Lung microvascular endothelial cell (primary cell): ENCODE data around the gene ARL15. TPM values are rescaled to one million over a fixed set of nuclear protein-coding genes. Genes with fewer than 3 reads are reported as not detected.
"Not testable (repeated sequence)": the region's sequence is repeated elsewhere in the genome, so short reads cannot be mapped to it uniquely, and the experiment has no call there.

ENCODE experiments used
- DNase-seq, 2 donors: peaks; one replicate each; pipeline versions ENCODE4 v3.0.0 to v3.0.0-alpha.2; 2010; ENCODE audit warnings: low read depth in 2 of 2
- total RNA-seq: library from RNA; depleted of rRNA; stranded (reverse); fragments of >200 nt; gene quantifications from 2 replicates; pipeline ENCODE4 v1.2.1, GENCODE V29; 2014

The ARL15 gene
- total RNA-seq, 1 donor from 2014 or later, result 44.6 TPM

DNA sequence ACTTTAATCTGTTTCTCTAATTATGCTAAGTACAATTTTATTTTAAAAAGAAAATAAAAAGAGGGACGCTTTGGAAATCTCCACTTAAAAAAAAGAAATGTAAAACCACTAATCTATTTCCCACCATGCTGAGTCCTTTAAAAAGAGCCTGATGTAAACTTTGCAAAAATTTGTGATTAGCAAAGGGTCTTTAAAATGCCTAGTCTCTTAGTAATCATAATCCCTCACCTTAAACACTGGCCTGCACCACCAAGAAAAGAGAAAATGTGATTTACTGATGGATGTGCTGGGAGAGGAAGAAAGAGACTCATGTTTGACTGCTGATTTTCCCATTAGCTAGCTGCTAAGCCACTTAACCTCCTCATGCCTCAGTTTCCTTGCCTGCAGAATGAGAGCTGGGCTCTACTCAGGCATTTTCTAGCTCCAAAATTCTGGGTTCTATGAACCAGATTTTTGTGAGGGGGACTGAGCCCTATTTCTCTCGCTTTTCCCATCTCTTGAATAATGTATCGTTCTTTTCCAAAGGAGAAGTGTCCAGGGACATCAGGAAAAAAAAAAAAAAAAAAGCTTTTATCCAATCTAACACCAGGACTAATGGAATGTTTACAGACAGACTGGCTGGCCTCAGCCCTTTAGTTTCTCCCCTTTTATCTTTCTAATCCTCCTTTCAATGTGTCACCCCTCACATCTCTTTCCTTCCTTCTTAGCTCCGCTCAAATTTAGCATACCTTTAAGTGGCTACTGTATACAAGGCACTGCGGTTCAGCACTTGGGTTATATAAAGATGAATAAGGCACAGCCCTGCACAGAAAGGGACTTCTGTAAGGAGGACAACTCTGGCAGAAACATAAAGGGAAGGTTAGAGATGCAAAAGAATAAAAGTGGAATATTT is 312.4 kb downstream of the ARL15 start:
- no peak for DNase-seq

DNA sequence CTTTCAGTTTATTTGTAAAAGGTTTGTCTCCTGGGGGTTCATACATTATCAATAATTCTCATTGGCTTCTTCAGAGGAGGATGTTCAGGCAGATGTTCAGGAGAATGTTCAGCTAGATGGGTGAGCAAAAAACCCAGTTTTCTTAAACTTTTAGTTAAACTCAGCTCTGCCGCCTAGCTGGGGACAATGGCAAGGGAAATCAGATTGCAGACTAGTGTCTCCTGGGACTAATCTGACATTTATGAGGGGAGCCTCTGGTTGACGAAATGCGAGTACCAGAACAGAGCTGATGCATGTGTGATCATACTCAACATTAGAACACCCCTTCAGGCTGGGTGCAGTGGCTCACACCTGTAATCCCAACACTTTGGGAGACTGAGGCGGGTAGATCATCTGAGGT is 314.4 kb downstream of the ARL15 start:
- DNase-seq, result no peak

DNA sequence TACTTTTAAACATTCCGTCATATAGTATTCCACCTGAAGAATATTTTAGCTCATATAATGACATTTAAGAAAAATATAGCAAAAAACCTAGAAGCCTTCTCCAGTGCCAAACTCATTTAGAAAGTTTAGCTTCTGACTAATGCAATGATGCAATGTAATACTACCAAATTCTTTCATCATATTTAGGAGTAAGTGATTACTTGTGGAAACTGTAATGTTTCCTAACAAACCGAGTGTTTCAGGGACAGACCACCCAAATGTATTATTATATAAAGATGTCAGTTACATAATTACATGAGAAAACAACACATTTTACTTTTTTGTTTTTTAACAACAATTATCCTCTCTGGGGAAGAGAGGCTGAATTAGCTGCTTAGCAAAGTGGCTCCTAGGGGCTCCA is 316.2 kb downstream of the ARL15 start:
- DNase-seq, result no peak

DNA sequence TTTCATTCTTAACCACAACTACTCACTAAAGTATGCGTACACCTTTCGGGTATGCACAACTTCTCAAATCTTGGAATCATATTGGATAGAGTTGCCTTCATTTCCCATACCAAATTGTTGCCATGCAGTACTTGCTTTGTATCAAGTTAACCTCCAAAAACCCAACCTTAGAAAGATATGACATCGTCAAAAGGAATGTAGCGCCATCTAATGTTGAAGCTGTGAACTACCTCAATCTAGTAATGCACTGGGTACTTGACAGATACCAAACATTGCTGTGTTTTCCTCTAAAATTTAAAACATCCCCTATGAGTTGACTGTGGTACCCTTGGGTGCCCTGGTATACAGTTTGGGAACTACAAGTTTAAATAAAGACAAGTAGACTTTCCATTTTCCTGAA is 318.4 kb downstream of the ARL15 start:
- DNase-seq, result peak; percentile 33 to 42

DNA sequence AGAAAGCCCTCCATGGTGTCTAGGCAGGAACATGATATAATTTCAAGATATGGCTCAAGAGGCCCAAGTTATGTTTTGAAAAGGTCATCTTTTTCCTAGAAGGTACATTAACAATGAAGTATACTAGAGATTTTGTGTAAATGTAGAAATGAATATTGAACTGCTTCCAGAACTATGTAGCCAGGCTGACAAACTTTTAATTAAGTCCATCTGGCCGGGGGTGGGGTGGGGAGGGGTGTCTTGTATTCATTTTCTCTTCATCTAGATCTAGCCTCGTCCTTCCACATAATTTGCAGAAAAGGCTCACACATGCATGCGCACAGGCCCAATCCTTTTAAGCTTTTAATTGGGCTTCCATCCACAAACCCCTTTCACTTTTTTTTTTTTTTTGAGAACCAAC is 323.3 kb downstream of the ARL15 start:
- no peak for DNase-seq

DNA sequence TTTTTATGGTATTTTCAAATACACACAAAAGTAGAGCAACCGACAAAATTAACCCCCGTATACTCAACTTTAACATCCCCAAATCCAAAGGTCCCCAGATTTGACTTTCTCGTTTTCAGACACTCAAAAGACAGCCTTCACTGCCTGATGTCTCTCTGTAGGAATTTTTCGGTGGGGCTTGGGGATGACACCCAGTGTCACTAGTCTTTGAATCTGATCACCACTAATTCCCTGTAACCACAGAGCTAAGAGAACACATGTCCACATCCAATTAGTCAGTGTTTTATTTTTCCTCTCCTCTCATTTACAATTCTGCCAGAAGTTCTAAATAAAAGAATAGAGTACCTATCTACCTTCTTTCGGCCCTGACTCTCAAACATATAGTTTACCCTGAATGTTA is 324.6 kb downstream of the ARL15 start:
- DNase-seq, result no peak

DNA sequence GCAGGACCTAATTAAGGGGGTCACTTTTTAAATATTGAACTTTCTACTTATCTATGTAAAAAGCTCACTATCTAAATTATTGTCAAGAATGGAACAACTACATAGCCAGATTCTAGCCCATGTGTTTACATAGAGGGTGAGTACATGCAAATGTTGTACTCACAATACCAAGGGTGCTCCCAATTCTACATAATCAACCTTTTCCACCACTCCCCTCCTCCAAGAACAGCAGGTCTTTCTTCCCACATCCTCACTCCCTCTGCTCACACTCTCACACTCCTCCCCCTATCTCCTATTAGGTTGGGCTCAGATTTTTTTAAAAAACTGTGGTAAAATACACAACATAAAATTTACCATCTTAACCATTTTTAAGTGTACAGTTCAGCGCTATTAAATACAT is 325.4 kb downstream of the ARL15 start:
- DNase-seq, result no peak

DNA sequence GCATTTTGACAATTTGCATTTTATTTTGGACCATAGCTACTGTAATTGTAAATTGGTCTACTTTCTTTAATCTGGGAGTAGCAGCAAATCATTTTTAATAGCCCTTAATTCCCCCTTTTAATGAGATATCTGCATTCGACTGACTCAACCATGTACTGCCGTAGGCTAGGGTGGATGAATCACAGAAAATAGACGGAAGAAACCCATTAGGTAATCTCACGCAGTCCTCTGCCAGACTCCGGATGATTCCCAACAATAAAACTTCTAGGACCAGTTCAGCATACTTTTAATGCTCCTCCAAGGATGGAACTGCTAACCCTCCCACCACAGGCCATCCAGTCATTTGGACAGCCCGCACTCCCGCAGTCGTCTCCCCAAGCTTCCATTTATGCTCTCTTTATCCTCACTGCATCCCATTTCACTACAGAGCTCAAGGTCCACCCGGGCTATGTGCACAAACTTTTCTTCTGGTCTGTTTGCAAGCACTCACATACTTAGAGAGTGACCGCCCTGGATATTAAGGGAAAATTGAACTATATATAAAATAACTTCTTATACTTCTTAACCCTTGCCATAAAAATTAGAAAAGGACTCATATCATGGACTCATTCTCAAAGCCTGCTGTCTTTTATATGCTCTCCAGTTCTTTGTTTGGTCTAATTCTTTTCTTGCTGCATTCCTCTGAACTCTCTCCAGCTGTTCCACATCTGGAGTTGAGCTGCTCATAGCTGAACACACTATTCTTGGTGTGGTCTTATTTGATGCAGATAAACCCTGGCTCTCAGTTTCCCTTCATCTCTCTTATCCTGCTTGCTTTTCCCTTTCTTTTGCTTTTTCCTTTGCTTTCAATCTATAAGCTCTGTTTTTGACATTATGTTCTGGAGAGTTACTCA is 326.6 kb downstream of the ARL15 start:
- DNase-seq, result no peak

DNA sequence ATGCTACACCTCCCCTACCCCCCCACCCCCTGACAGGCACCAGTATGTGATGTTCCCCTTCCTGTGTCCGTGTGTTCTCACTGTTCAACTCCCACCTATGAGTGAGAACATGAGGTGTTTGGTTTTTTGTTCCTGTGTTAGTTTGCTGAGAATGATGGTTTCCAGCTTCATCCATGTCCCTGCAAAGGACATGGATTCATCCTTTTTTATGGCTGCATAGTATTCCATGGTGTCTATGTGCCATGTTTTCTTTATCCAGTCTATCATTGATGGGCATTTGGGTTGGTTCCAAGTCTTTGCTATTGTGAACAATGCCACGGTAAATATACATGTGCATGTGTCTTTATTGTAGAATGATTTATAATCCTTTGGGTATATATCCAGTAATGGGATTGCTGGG is 328.1 kb downstream of the ARL15 start:
- DNase-seq, result not testable (repeated sequence)

DNA sequence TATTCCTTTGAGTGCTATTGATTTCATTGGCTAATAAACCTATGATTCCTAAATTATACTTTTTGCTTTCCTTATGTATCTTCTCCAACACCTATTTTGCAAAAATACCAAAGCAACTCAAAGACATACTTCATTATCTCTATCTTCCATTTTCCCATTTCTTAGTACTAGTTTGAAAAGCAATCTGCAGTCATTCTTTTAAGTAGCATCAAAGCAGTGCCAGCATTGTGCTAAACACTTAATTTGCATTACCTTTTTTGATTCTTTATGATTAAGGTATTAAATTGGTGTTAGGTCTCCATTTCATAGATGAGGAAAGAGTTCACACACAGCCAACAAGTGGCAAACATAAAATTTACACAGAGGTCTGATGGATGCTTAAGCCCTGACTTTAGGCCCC is 330.3 kb downstream of the ARL15 start:
- DNase-seq, result no peak

DNA sequence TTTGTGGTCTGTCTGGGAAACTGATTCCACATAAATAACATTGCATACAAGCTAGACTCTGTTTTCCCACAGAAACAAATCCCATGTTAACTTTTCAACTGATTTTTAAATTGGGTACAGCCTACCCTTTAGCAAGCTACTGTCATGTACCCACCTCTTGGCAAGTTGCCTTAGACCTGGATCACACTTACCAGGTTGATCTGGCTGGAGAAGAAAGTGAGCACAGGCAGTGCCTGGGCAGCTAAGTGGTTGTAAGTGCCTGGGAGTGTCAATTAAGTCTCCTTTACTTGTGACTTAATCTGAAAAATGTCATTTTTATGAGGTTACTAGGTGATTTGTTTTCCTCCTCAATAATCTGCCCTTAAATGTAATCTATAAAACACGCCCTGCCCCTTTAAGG is 336.4 kb downstream of the ARL15 start:
- no peak for DNase-seq

DNA sequence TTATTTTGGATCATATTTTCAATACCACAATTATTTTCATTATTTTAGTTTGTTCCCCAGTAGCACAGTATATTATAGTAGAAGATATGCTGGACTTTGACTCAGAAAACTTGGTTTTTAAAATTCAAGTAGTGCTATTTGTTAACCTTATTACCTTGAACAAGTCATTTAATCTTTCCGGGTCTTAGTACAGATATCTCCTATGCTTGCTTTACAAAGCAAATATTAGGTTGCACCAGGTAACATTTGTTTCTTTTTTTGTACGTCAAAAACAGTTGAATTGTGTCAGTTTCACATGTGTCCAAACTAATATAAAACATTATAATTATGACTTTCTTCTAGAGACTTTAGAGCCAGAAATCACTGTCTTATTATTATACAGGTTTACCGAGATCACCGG is 338.1 kb downstream of the ARL15 start:
- DNase-seq, result no peak

DNA sequence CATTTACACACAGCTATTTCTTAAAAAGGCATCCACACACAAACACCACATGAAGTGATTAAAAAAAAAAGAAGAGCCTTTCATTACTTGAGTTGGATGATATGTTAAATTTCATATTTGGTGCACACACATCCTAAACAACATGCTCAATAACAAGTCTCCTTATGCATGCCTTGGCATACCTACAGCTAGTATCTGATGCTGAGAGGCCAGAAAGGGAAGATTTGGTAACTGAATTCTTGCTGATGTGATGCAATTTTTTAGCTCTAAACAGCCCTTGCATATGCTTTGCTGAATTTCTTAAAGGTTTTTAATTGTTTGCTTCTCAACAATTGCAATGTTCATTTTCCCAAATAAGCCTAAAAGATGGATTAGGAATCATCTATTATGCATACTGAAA is 338.8 kb downstream of the ARL15 start:
- no peak for DNase-seq

DNA sequence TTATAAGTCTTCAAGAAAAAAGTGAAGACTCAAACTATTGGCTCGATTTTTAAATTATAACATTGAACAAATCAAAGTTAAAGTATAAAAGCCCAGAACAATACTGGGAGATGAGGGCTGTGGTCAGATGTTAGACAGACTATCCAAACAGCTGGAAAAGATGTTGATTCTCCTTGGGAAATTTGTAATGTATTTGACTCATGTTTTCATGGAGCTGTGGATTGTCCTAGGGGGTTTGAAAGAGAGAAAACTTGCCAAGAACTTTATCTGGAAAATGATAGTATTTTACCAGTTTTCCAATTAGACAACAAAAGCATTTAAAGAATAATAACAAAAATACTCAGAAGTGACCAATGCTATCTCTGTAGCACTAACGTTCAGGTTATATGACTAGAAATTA is 339.2 kb downstream of the ARL15 start:
- DNase-seq, result no peak

DNA sequence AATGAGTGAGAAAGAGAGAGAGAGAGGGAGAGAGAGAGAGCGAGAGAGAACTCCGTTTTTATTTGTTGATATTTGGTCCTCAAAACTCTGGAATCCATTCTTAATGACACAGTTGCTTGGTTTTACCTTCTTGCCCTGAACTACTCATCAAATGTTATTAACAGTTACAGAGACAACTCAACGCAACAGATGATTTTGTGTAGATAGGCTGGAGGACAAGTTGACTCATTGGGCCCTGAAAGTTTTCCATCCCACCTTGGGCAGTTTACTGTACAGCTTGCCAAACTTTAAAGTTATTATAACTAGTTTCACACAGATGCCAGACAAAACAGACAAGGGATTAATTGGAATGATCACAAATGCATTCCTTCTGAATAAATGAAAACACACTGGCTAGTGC is 339.9 kb downstream of the ARL15 start:
- DNase-seq, result peak in 1 of 2 donors; percentile 35

DNA sequence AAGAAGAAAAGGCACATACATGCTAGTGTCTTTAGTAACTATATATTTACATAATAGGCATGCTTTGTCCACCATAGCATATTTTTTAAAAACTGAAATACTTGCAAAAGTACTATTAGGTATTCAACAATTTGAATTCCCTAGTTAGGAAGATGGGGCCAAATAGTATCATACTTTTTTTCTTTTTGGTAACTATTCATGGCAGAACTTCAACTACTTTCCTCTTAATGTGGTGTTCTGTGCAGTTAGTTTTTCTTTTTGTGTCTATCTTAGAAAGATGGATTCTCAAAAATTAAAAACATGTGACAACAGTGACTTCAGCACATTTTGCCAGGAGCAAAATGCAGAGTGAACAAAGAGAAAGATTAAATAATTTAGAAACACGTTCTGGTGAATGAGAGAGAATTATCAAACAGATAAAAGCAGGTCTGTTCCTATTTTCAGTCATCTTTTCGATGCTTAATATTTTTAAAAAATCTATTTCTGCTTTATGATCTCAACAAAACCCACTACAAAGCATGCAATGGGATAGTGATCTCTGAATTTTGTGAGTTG is 341.1 kb downstream of the ARL15 start:
- no peak for DNase-seq

DNA sequence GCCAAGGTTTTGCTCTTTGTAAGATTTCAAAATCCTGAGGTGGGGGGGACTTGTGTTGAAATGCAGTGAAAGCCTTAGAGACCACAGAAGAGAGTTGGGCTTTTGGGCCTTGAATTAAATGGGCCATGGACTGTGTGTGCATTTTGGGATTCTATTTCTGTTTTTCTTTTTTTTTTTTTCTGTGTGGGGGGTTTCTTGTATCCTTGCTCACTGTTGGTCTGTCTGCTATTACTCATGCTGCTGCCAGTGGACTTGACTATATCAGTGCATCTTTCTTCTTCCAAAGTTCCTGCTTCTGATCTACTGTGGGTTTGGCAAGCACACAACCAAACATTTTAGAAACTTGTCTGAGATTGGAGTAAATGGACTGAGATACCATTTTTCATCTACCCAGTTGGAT is 344.9 kb downstream of the ARL15 start:
- DNase-seq, result no peak

DNA sequence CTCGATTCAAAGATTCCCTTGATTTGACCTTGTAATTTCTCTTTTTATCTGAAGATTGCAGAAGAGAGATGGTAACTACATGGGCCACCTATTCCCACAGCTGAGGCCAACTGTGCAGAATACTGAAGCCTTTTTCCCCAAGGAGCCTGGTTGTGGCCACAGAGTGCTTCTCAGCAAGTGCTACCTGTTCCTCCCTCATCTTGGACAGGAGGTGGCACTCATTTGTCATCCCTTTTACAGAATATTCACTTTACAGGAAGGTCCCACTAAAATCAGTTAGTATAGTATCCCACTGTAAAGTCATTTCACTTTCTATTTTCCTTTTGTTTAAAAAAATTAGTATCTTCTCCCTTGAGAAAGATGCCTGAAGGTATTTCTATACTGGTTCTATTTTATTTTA is 346.4 kb downstream of the ARL15 start:
- no peak for DNase-seq

DNA sequence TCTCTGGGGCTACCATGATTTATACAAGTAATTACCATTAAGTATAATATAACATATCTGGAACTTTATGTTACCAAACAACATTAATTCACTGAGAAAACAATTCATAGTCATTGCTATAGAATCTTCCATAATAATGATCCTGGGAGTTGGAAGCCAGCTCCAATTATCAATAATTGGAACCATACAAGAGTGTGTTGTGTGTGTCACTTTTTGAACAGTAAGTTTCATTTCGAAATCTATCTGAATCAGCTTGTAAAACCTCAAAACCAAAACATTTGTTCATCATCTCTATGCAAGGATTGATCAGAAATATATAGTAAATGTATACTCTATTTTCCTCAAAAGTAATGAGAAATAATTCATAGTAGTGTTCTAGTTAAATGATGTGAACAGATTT is 348.1 kb downstream of the ARL15 start:
- DNase-seq, result no peak

DNA sequence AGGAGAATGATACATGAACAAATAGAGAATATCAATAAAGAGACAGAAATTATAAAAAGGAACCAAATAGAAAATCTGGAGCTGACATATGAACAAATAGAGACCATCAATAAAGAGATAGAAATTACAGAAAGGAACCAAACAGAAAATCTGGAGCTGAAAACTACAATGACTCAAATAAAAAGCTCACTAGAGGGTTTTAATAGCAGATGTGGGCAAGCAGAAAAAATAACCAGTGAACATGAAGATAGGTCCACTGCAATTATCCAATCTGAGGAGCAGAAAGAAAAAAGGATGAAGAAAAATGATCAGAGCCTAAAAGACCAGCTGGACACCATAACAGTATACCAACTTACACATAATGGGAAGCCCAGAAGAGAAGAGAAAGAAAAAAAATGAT is 353.7 kb downstream of the ARL15 start:
- no peak for DNase-seq

DNA sequence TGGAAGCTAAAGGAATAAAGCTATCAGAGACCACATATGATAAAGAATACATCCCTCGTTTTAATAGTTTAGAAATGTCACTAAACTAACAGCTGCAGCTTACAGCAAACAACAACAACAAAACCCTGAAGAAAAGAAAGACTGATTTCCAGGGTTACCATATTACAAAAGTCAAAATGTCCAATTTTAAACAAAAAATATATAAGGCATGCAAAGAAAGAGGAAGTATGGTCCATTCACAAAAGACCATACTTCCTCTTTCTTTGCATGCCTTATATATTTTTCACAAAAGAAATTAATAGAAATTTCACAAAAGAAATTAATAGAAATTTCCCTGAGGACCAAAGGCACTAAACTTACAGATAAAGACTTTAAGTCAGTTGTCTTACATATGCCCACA is 354.2 kb downstream of the ARL15 start:
- no peak for DNase-seq

DNA sequence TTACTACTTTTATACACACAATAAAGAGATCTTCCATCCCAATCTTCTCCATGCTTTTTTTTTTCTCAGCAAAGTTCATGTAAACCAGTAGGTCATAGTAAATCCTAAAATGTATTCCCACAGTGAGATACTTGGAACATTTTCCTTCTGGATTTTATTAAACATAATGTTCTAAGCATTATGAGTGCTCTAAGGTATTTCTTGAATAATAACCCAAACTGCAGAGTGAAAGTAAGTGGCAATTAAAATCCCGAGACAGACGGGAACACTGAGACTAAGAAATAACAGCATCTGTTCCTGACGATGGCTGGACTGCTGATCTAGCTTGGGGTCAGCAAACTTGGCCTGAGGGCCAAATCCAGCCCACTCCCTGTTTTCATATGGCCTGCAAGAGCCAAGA is 359.8 kb downstream of the ARL15 start:
- DNase-seq, result no peak
